Activated T-cell treated with anti-CD3 and anti-CD28 coated beads, Interleukin-2, amount 50 U/mL, for 1 hour (primary cell): ENCODE results near the gene F3.

ENCODE experiments used
- DNase-seq: peaks from one replicate; pipeline ENCODE4 v3.0.0-alpha.2; 2020

Gene F3

DNA sequence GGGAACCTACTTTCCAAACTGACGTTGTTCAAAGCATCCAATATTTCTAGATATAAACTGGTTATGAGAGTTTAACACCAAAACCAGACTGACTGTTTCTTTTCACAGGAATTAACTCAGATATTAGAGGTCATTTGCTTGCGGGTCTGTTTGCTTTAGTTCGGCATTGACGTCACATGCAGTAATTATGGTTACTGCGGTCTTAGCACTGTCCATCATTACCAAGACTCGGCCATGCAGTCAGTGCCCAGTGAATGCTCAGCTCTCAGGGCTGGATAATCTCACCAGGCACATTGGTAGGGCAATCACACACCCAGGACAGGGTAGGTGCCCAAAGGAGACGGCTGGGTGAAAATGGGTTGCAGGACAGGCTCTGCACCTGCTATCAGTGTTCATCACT is 9.9 kb upstream of the F3 start:
- DNase-seq: no peak

DNA sequence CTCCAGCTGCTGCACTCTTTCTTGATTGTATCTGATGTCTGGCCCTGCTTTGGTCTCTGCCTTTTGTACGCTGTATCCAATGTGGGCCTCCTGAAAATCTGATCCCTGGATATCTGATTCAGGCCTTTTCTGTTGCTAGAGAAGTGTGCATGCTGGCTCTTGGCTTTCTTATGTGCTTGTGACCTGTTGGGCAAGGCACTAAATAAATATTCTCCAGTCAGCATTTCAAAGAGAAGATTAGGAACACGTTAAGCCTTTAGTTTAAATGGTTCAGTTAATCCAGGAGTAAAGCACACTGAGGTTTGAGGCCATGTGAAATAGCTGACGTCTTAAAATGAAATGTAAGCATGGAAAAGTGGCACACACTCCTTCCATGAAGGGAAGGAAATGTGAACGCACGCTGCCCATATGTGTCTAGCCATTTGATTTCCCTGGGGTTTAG is 9.3 kb upstream of the F3 start:
- DNase-seq: no peak

DNA sequence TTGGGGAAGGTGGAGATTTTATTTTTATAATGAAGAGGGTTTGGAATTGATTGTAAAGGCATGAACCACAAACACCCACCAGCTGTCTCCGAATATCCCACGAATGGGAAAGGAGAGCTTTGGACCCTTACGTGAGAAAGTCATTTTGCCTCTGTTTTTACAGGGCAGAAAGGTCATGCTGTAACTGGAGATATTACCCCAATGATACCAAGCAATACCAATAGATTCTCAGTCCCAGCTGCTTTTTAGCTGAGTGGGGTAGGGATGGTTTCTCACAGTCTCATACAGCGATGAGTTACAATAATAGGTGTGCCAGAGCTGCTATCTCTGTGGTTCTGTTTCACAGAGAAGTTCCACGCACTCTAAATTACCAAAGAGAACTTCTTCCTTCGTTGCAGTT is 8.8 kb upstream of the F3 start:
- DNase-seq: no peak

GRCh38 chr1:94549706-94550105 is 8.1 kb upstream of the F3 start:
- DNase-seq: no peak

DNA sequence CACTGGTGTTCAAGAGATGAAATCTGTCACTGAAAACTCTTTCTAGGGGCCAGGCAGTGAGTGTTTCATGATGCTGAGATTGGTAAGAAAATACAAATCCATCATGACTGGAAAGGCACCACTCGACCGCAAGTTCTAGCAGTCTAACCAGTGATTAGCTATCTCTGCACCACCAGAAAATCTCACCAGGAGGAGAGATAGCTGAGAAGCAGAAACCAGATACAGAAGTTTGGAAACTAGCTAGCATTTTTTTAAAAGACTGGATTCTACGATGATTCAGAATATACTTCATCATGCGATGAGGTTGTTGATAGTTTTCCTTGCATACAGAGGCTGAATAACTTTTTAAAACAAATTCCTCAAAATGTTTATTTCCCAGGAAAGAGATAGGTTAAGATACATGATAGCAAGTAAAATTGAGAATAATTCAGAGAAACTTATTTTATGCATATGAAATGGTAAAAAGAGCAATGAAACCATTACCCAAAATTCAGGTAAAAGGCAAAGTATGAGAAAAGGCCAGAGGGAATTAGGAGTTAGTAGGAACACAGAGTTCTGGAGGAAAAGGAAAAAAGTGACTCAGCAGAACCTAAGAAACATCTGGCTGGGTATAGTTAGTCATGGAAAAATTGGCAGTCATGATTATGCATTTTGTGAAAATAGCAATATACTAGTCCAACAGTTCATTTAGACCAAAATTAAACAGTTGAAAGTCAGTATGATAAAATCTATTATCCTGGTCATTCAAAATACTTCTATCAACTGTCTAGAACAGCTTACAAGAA is 3.3 kb upstream of the F3 start:
- no peak for DNase-seq

DNA sequence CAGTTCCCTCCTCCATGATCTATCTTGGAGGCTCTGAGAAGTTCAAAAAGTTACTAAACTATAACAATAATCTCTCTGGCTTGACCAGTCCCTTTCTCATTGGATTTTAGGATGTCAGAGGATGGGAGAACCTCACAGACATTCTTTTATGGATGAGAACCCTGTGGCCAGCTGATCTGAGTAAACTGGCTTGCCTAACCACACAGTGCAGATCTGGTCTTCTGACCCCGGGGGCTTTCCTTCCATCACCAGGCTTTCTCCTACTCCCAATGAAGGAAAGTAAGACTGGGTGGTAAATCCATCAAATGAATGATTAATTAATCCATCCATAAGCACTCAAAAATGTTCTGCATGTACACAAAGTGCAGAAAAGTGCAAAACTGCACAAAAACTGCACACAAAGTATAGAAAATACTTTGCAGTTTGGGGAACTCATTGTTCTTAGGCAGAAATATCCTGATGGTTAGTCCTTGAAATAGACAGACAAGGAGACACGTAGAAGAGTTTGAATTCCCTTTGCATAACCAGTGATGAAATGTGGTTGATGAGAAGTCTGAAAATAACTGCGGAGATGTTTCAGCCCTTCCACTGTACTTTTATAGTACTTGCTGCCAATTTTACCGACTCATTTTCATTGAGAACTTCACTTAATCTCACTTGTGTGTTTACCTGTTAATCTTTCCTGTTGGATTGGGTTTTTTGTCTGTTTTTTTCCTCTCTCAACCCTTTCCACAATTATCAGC is 2.5 kb upstream of the F3 start:
- DNase-seq: no peak

- DNase-seq: no peak
Measured at GRCh38 chr1:94543001-94543400, 1.4 kb upstream of the F3 start.

- no peak for DNase-seq
Measured at GRCh38 chr1:94542088-94542870, 720 bp upstream of the F3 start.

- DNase-seq: no peak
Measured at GRCh38 chr1:94540440-94541245, 916 bp downstream of the F3 start.

DNA sequence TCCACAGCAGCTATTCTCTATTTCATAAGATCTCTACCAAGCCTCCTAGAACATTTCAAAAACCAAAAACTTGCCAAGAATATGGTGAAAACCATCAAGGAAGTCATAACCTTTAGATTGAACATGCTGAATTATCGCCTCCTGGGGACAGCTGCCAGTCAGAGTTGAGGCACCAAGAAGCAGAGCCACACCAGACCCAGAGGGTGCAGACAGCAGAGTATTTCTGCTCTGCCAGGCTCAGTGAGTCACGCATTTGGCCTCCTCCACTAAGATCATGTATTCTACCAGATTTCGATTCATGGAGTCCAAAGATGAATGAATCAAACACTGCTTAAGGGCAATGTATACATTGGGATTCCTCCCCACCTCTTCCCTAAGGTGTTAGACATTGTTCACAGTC is 2.1 kb downstream of the F3 start:
- DNase-seq: no peak

DNA sequence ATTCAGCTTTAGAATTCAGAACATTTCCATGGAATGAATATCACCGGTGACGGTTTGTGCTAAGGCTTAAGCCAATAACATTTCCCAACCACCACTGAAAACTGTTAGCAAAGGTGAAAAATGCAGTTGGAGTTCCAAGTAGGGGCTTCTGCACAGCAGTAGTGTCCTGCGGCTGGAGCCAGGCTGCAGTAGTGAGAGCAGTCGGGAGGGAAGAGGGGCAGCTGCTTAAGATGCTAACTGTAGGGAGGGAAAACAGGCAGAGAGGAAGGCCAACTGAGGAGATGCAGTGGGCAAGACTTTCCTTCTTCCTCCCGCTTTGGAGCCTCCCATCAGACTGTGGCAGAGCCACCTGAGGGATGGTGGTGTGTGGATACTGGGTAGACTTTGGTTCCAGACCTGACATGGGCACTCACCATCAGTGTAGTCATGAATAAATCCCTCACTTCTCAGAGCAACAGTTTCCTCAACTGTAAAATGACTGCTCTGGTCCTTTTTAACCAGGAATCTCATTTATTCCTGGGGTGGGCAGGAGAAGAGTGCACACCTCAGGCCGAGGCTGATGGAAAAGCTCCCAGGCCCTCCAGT is 3.2 kb downstream of the F3 start:
- no peak for DNase-seq

GRCh38 chr1:94537254-94537653 is 4.3 kb downstream of the F3 start:
- no peak for DNase-seq

- DNase-seq: no peak
Measured at GRCh38 chr1:94535879-94536278, 5.7 kb downstream of the F3 start.

- no peak for DNase-seq
Measured at GRCh38 chr1:94535095-94535494, 6.5 kb downstream of the F3 start.

DNA sequence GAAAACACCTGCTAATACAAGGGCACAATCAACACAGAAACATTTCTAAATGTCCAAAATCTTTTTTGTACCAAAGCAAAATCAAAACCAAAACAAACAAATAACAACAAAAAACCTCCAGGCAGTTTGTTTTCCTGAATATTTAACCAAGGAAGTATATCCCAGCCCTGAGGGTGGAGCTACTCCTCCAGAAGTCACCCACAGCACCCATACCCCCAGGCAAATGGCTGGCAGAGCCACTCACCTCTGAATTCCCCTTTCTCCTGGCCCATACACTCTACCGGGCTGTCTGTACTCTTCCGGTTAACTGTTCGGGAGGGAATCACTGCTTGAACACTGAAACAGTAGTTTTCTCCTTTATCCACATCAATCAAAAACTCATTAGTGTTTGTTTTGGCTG is 9.5 kb downstream of the F3 start:
- DNase-seq: no peak

DNA sequence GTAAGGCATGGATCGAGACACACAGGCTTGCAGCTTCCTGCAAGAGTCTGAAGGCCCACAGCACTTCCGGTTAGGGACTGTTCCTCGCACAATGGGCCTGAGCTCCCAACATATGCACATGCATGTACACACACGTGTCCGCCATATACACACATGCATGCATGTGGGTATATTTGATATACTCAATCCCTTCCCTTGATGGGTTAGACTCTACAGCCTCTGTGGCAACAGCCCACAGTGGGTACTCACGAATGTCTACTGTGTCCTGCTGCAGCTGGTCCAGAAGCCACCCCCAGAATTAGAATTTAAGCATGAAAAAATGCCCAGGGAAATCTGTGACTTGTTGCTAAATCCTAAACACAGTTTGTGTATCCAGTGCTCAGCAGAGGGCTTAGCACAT is 9.9 kb downstream of the F3 start:
- DNase-seq: no peak

GRCh38 chr1:94530373-94530878 is 11.1 kb downstream of the F3 start:
- DNase-seq: no peak

- DNase-seq: no peak
Measured at GRCh38 chr1:94529416-94529815, 12.1 kb downstream of the F3 start.

DNA sequence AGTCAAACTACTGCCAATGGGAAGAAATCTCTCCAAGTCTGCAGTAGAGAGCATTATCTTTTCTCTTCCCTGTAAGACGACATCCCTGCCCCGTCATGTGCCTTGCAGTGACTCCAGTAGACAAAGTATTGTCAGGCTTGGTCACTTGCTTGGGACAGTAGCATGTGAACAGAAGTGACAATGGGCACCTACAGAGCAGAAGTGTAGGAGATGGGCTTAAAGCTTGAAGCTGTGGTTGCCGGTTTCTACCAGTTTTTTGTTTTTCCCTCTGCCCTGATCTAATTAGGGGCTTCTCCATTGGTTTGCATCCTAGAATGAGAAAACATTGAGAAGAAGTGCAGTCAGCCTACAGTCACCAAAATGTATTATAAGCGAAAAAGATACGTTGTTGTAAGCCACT is 12.7 kb downstream of the F3 start:
- DNase-seq: no peak

DNA sequence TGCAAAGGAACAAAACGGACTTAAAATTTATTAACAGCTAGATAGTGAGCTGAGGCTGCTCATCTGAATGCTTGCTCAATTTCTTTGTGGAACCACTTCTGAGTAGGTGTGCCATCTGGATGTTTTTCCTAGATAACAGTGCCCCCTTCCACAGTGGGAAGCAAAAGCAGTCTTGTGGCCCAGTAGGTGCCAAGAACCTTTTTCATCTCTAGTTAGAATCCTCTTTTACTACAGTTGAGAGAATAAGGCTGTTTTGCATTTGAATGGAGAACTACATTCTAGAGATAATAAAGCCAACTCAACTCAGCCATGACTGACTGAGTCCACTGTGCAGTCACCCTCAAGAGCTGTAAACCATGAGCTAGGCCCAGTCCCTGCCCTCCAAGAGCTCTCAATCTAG is 13.3 kb downstream of the F3 start:
- DNase-seq: no peak

- DNase-seq: no peak
Measured at GRCh38 chr1:94527447-94528031, 14.0 kb downstream of the F3 start.
